Tibial nerve (tissue), 3 donors: ENCODE measurements around the gene CLIP4.

Experiments used
- CTCF ChIP-seq, 5 experiments: fragments of 200-600 bp in 3 of 5; fragments of 450-650 bp in 2 of 5; sonication (generic) in 3 of 5; IDR thresholded peaks; one replicate each; pipeline ENCODE4 v1.5.1; 2016 to 2019; ENCODE audit warnings: antibody characterized with exemption in 5 of 5, mild to moderate bottlenecking in 3 of 5, moderate library complexity in 2 of 5
- POLR2A ChIP-seq, 2 donors: fragments of 450-650 bp; IDR thresholded peaks; one replicate each; pipeline ENCODE4 v1.6.1; 2017; ENCODE audit warnings: antibody characterized with exemption in 2 of 2, mild to moderate bottlenecking in 2 of 2, moderate library complexity in 2 of 2

GRCh38 chr2:29212009-29212408 is 96.8 kb downstream of the CLIP4 start:
- TF ChIP-seq POLR2A (IDR thresholded peaks at IDR 0.05) (no peak), CTCF (IDR thresholded peaks at IDR 0.05) (no peak)
